Chondrocyte (in vitro differentiated cells): Measurements from ENCODE around the gene TMEM222. TPM values are rescaled to one million over a fixed set of nuclear protein-coding genes. Genes with fewer than 3 reads are reported as not detected.
A peak's percentile ranks its signal among the peaks of the same experiment; 100 is the strongest.

Source experiments
- DNase-seq: peaks from one replicate; pipeline ENCODE4 v3.0.0; 2021; ENCODE audit warnings: mixed read lengths, low spot score
- H3K27ac Mint-ChIP-seq: one replicate; pipeline ENCODE4 v1.8.0; 2021; ENCODE audit warnings: mild to moderate bottlenecking, moderate library complexity, mixed read lengths; ENCODE audit not compliant: unreplicated experiment
- H3K27me3 Mint-ChIP-seq: 2 replicates; pipeline ENCODE4 v1.8.0; 2021; ENCODE audit warnings: low read depth, mixed read lengths
- H3K36me3 Mint-ChIP-seq: 2 replicates; pipeline ENCODE4 v1.8.0; 2021; ENCODE audit warnings: low read depth, mixed read lengths
- H3K4me1 Mint-ChIP-seq: 2 replicates; pipeline ENCODE4 v1.8.0; 2021; ENCODE audit warnings: low read depth, mild to moderate bottlenecking, mixed read lengths
- H3K4me3 Mint-ChIP-seq: one replicate; pipeline ENCODE4 v1.8.0; 2021; ENCODE audit warnings: mild to moderate bottlenecking, moderate library complexity, mixed read lengths; ENCODE audit not compliant: unreplicated experiment
- H3K9me3 Mint-ChIP-seq: 2 replicates; pipeline ENCODE4 v1.8.0; 2021; ENCODE audit warnings: low read depth, mixed read lengths
- CTCF ChIP-seq: fragments of 200-600 bp; sonication (generic); IDR thresholded peaks from 2 replicates; pipeline ENCODE4 v1.5.0; 2021; ENCODE audit warnings: antibody characterized with exemption, mild to moderate bottlenecking, moderate library complexity
- total RNA-seq: library from RNA; stranded (reverse); gene quantifications from 3 replicates; pipeline ENCODE4 v1.2.1, GENCODE V29; 2021

Gene TMEM222
- total RNA-seq, 1 donor from 2014 or later: 34.6 TPM

- no peak for DNase-seq
- Mint-ChIP-seq H3K4me3 (no peak overlapping the region), H3K27me3 (no peaks in the 10 kb centered on the region), H3K36me3 (peaks cover 8% of the 10 kb centered on the region), H3K4me1 (peaks cover 10% of the 10 kb centered on the region), H3K27ac (no peak overlapping the region), H3K9me3 (no peaks in the 10 kb centered on the region)
- no peak for TF ChIP-seq CTCF
These were observed 13.8 kb downstream of the TMEM222 start for GRCh38 chr1:27335506-27336422.

GRCh38 chr1:27336756-27337155 is 14.8 kb downstream of the TMEM222 start:
- no peaks in the 10 kb centered on the region for H3K9me3 Mint-ChIP-seq
- TF ChIP-seq CTCF: no peak
- H3K27ac Mint-ChIP-seq: no peak overlapping the region
- peaks cover 18% of the 10 kb centered on the region for H3K4me1 Mint-ChIP-seq
- H3K36me3 Mint-ChIP-seq: peaks cover 8% of the 10 kb centered on the region
- H3K4me3 Mint-ChIP-seq: no peak overlapping the region
- H3K27me3 Mint-ChIP-seq: no peaks in the 10 kb centered on the region
- DNase-seq: no peak

- TF ChIP-seq CTCF: no peak
- Mint-ChIP-seq H3K4me1 (peaks cover 24% of the 10 kb centered on the region), H3K27me3 (no peaks in the 10 kb centered on the region), H3K36me3 (peaks cover 7% of the 10 kb centered on the region), H3K4me3 (no peak overlapping the region), H3K9me3 (no peaks in the 10 kb centered on the region), H3K27ac (no peak overlapping the region)
- DNase-seq: no peak
These were observed 16.8 kb downstream of the TMEM222 start for GRCh38 chr1:27338751-27339150.

- no peak for DNase-seq
- H3K36me3 Mint-ChIP-seq: peaks cover 5% of the 10 kb centered on the region
- H3K27me3 Mint-ChIP-seq: no peaks in the 10 kb centered on the region
- H3K27ac Mint-ChIP-seq: no peak overlapping the region
- TF ChIP-seq CTCF: no peak
- H3K4me3 Mint-ChIP-seq: no peak overlapping the region
- no peaks in the 10 kb centered on the region for H3K9me3 Mint-ChIP-seq
- H3K4me1 Mint-ChIP-seq: peaks cover 24% of the 10 kb centered on the region
These were observed 17.2 kb downstream of the TMEM222 start for GRCh38 chr1:27339213-27339612.

- Mint-ChIP-seq H3K4me3 (peak within 1 kb of the TSS; percentile 36), H3K27ac (peak within 1 kb of the TSS; percentile 74), H3K36me3 (no peaks in the 10 kb centered on the region), H3K27me3 (no peaks in the 10 kb centered on the region), H3K4me1 (peaks cover 24% of the 10 kb centered on the region), H3K9me3 (no peaks in the 10 kb centered on the region)
- no peak for DNase-seq
- TF ChIP-seq CTCF: no peak
These were observed 19.7 kb downstream of the TMEM222 start, which contains the start of gene SYTL1 for GRCh38 chr1:27341525-27342252. Gene SYTL1, plus strand, starts transcription at chr1:27342022. Its CDS starts 3,313 bp downstream, at chr1:27345335.
